GM12801 (cell line): ENCODE data around the gene MED7.

Source experiments
- CTCF ChIP-seq: IDR thresholded peaks from one replicate; pipeline ENCODE4 v1.5.1; 2011; ENCODE audit warnings: control low read depth; ENCODE audit not compliant: insufficient read length; ENCODE audit errors: extremely low read depth

The MED7 gene

GRCh38 chr5:157182143-157182757 is 39.6 kb upstream of the MED7 start:
- no peak for TF ChIP-seq CTCF

DNA sequence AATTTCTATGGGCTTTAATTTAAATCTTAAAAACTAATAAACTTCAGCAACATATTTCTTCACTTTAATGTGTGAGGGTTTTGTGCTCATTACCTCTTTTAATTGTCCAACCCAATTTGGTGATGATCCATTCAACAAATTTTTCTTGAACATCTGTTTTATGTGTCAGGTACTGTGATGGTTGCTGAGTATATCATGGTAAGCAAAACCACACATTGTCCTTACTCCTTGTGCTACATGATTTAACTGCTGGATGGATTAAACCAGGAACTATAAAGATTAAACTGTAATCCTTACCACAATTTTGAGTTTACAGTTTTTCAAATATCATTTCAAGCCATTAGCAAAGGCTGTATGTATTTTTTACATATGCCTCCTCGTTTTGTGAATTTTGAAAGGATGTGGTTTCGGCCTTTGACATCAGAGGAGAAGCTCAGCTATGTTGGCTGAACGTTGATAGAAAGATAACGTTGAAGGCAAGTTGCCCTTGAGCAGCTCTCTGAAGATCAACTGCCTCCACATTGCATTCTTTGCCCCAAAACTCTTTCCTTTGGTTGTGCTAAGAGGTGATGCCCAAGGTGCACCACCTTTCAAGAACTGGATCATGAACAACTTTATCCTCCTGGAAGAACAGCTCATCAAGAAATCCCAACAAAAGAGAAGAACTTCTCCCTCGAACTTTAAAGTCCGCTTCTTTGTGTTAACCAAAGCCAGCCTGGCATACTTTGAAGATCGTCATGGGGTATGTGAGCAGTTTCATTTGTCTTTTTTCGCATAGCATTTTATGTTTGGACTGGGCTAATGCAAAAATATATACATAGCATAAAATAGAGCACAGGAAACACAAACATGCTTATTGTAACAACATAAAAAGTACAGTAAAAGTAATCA is 38.0 kb upstream of the MED7 start, which contains the start of gene ITK:
ITK (plus strand) TSS at position 467 of the 891 bp plus-strand sequence; CDS start at position 605, 138 bp downstream.
- no peak for TF ChIP-seq CTCF

GRCh38 chr5:157178966-157179365 is 36.3 kb upstream of the MED7 start:
- no peak for TF ChIP-seq CTCF

GRCh38 chr5:157177953-157178352 is 35.3 kb upstream of the MED7 start:
- TF ChIP-seq CTCF = no peak

DNA sequence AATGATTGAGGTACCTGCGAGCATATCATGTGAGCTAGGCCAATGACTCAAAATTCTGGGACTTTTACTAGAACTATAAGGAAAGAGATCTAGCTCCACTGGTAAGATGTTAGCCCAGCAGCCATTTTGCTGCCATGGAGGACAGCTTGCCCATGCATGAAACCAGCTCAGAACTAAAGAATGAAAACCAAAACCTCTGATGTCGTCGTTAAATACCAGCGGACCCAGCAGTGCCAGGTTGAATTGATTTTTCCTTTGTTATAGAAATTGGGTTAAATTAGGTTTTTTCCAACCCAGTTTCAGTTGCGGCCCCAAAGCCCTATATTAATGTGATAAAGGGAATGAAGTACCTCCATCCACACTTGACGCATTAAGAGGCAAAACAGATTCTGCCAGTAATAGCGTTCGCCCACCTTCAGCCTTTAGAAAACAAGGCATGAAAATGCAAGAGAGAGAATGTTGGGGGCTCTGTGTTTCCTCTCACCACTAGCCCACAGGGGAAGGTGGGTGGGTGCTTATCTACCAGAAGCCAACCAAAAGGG is 32.5 kb upstream of the MED7 start:
- TF ChIP-seq CTCF = no peak

DNA sequence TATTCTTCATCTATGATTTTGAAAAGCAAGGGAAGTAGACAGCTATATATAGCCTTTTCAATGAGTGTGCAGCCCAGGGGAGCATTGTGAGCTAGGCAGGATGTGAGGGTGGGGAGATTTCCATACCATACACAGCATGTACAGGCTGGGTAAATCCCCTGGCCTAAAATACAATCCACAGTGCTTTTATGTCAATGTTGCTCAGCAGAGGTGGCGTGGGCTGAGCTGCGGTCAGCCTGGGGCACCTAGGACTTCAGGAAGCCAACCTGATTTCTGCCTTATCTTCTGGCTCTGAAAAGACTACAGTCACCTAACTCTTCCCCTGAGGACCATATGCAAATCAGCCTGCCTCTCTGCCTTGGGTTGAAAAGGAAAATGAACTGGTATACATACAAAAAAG is 29.7 kb upstream of the MED7 start:
- TF ChIP-seq CTCF = no peak

GRCh38 chr5:157168286-157168685 is 25.6 kb upstream of the MED7 start:
- no peak for TF ChIP-seq CTCF
